OCI-LY7 (cell line): Measurements from ENCODE around the gene CCT8.

Experiments used
- CTCF ChIP-seq: fragments of 200-600 bp; sonication (generic); conservative IDR thresholded peaks from 2 replicates; pipeline ENCODE4 v1.5.1; 2014; ENCODE audit warnings: mild to moderate bottlenecking, antibody characterized with exemption, low read length, moderate library complexity, mixed read lengths
- EZH2phosphoT487 ChIP-seq: fragments of 200-600 bp; sonication (generic); IDR thresholded peaks from 2 replicates; pipeline ENCODE4 v1.6.1; 2018; ENCODE audit warnings: low read depth, borderline replicate concordance, mild to moderate bottlenecking, mixed run types, antibody characterized with exemption, low read length, moderate library complexity, mixed read lengths

- no peak for TF ChIP-seq CTCF
- no peak for TF ChIP-seq EZH2phosphoT487
Measured at GRCh38 chr21:29105218-29105617, 31.8 kb upstream of the CCT8 start.
